NCI-H128 (cell line): ENCODE measurements around the gene HSPA12A.
"Not testable (repeated sequence)": the region's sequence is repeated elsewhere in the genome, so short reads cannot be mapped to it uniquely, and the experiment has no call there.

Experiments used
- DNase-seq: peaks from one replicate; lab custom pipeline; 2025; ENCODE audit not compliant: unreplicated experiment; lab: John Stamatoyannopoulos, UW

Gene HSPA12A

GRCh38 chr10:116719804-116720203, 22.6 kb downstream of the HSPA12A start:
- no peak for DNase-seq

DNA sequence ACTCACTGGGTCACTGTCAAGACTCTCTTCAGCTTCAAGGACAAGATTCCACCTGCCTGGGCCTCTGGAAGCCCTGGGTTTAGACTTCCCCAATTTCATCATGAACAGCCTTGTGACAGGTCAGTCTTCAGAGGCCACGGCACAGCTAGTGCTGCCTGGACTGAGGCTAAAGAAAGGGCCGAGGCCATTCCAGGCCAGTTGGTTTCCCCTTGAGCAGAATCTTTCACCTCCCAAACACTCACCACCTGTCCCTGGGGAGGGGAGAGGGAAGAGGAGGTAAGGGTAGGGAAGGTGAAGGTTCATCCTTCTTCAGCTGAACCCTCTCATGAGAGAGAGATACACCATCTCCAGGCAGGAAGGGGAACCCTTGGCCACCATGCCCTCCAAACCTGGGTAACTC, 24.3 kb downstream of the HSPA12A start:
- DNase-seq: no peak

GRCh38 chr10:116716381-116716780, 26.0 kb downstream of the HSPA12A start:
- DNase-seq: no peak

GRCh38 chr10:116715839-116716377, 26.5 kb downstream of the HSPA12A start:
- DNase-seq: no peak

DNA sequence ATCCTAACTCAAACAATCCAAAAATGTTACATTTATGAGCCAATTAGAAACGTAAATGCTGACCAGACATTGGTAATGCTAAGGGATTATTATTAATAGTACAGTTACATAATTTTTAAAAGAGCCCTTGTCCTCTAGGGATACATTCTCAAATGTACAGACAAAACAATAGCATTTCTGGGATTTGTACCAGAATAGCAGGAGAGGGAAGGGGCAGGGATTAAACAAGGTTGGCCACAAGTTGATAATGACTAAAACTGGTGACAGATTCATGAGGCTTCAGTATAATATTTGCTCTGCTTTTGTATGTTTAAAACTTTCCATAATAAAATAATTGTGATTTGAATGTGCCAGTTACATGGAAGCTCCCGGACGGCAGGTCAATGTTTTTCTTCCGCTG, 27.0 kb downstream of the HSPA12A start:
- DNase-seq: no peak

- no peak for DNase-seq
These were observed 28.5 kb downstream of the HSPA12A start for GRCh38 chr10:116713846-116714245.

DNA sequence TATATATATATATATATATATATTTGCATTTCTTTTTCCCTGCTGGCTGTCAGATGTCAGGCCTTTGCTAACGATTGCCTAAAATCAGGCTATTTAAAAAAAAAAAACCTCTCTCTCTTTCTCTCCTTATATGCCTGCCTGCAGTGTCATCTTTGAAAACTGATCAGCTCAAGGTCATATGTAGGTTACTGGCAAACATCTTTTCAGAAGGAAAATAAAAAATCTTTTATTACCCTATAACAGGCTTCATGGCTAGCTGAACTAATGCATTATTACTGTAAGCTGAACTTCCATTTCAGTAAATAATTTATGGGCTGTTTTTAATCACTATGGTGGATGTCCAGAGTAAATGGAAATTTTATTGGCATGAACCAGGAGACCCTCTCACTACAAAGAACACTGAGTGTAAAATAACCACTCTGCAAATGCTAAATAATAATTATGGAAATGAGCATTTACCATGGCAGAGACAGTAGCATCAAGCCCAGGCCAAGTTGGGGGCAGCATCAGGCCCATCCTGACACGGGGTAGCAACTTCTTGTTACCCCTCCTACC, 29.3 kb downstream of the HSPA12A start:
- DNase-seq: no peak

DNA sequence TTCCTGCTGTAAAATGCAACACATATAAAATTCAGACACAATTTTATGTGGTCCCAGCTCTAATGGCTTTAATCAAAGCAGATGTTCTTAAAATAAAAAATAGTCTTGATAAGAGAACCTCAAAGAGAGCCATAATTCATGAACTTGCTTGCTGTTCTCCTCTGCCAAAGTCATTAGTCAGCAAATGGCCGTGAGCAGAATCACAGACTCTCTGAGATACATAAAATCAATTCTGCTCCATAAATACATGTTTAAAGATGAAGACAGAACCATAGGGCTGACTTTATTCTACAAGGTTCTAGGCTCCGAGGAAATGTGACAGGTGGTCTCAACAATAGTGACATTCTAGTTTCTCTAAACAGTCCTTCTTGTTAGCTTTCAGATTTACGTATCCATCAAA, 29.8 kb downstream of the HSPA12A start:
- no peak for DNase-seq

GRCh38 chr10:116711803-116712202, 30.6 kb downstream of the HSPA12A start:
- DNase-seq: not testable (repeated sequence)

DNA sequence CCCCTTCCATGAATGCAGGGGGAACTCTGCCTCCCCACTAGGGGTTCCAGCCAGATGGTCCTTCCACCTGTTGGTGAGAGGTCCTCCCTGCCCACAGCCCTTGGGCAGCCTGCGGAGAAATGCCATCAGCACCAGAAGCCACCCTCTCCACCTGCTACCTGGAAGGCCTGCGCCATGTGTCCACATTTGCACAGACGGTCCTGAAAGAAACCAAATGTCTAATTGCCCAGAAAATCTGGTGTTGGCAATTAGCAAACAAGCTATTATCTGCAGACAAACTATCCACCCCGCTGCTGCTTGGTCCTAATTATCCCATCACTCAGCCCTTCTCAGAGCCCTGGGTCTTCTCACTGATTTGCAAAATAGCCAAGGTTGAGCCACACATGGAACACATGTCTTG, 32.3 kb downstream of the HSPA12A start:
- no peak for DNase-seq

GRCh38 chr10:116708877-116709276, 33.5 kb downstream of the HSPA12A start:
- no peak for DNase-seq

- DNase-seq: no peak
These were observed 34.0 kb downstream of the HSPA12A start for GRCh38 chr10:116708391-116708821.

DNA sequence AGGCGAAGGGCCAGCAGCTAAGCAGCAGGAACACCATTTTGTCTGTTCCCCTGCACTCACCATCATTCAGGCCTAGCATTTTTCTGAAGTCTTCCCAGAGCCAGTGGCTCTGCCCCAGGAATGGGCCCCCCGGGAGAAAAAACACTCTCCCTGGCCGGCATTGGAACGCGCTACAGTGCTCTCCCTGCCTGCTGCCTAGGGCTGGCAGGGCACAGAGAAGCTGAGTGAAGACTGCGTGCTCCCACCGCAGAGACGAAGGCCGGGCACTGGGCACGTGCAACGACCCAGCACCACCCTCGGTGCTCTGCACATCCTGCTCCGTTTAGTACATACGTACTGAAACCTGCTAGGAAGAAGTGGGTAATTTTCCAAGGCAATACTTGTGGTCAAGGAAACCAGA, 34.4 kb downstream of the HSPA12A start:
- DNase-seq: no peak

DNA sequence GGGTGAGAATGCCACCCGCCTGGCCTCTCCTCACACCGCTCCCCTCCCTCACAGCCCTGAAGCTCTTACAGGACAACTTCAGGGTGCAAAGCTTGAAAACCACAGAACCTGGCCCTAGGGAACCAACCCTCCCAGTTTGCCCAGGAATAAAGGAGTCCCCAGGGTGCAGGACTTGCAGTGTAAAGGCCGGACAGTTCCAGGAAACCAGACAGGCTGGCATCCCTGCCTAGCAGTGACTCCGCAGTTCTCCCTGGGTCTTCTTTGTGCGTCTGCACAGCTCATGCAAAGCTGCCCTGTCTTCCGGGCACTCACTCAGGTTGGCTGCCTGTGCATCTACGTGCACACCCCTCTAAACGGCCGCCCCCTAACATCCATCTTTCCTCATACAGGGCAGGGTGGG, 36.1 kb downstream of the HSPA12A start:
- DNase-seq: no peak

DNA sequence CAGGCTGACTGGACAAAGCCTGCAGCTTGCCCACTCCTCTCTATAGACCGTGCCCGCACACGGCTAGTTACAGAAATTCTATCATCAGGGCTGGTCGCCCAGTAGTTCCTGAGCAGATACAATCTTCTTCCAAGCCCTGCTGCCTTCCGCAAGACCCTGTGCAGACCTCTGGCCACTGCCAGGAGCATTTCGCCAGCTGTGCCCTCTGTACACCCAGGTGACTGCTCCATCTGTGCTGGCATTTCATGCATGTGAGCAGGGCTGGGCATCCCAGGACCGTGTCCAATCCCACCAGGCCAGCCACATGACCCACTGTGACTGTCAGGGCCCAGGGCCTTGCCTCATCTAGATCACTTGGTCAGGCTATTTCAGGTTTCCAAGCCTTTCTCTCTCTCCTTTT, 36.9 kb downstream of the HSPA12A start:
- no peak for DNase-seq

DNA sequence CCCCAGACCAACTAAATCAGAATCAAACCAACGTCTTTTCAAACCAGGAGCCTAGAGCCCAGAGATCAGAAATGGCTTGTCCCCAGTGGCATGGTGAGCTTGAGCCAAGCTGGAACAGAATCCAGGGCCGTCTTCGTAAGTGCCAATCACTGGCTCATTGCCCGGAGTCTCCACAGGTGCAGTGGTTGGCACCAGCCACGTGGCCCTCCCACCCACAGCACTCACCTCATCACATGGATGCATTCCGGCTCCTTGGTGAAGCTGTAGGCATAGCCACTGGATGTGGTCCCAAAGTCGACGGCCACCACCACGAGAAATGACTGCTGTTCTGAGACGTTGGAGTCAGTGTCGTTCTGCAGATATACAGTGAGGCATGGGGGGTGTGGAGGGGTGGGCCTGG, 37.4 kb downstream of the HSPA12A start:
- no peak for DNase-seq

DNA sequence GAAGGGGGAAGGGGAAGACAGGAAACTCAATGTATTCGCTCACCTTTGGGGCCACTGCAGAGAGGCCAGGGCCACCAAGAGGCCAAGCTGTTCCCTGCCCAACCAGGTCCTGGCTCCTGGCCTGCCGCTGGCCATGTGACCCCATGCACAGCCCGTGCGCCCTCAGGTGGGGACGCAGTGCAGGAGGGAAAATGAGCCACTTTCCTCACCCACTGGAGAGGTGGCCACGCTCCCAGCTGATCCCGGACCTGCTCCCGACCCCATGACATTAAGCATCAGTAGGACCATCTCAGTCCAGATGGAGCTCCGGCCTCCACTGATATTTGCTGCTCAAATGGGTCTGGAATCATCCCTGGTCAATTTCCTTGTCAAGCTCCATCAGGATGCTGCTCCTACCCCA, 40.2 kb downstream of the HSPA12A start:
- no peak for DNase-seq

DNA sequence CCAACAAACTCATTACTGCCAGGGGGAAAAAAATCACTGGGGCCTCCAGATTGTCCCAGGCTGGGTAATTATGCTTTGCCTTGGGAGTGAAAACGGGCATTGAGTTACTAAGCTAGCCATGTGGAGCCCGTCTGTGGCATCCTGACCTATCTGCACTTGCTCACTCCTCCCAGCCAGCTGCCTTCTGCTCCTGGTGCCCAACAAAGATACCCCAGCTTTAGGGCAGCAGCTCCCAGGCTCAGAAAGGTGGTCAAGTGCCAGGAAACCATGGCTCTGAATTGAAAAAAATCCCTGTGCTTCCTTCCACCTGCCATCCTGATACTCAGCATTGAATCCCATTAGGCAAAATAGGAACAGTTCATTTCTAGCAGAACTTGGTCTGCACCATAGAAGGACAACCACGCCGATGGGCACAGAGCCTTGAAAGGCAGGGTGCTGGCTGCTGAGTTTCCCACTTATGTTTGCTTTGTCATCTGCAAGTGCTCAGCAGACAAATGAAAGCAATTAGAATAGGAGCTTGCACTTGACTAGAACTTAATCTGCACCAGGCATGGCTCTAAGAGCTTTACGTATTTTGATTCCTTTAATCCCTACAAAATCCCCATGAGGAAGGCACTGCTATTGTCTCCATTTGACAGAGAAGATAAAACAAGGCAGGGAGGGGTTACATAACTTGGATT, 42.8 kb downstream of the HSPA12A start:
- no peak for DNase-seq

DNA sequence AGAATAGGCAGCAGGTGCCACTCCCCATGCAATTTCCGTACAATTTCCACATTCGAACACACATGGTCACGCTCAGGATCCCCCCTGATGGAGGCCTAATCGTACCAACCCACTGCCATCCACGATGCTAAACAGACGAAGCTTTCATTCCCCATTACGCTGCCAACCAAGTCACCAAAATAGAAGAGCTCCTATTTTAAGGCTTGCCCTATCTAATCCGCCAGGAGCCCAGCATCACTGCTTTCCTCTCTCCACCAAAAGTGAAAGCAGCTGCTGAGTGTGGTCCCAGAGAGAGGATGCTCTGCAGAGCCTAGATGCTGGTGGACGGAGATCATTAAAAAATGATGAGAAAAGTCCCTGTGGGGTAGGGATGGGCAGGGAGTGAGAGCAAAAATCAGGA, 43.3 kb downstream of the HSPA12A start:
- DNase-seq: no peak

- no peak for DNase-seq
These were observed 44.0 kb downstream of the HSPA12A start for GRCh38 chr10:116698364-116698763.

- no peak for DNase-seq
These were observed 44.5 kb downstream of the HSPA12A start for GRCh38 chr10:116697816-116698215.

GRCh38 chr10:116696919-116697318, 45.4 kb downstream of the HSPA12A start:
- DNase-seq: no peak

GRCh38 chr10:116694927-116695268, 47.5 kb downstream of the HSPA12A start:
- DNase-seq: no peak
